GM19397 (cell line): ENCODE measurements around the gene GRK3.

ENCODE experiments used
- ATAC-seq: cut with Tn5 transposase; IDR thresholded peaks from one replicate; pipeline ENCODE4 v1.9.1; 2021; ENCODE audit warnings: mild to moderate bottlenecking, moderate library complexity; ENCODE audit not compliant: unreplicated experiment

Gene GRK3

GRCh38 chr22:25656724-25657123, 92.2 kb downstream of the GRK3 start:
- peak; percentile 79 for ATAC-seq

- no peak for ATAC-seq
Observed at GRCh38 chr22:25658633-25659032, 94.2 kb downstream of the GRK3 start.

GRCh38 chr22:25659413-25659812, 94.9 kb downstream of the GRK3 start:
- ATAC-seq = no peak

- no peak for ATAC-seq
Observed at GRCh38 chr22:25660336-25660735, 95.9 kb downstream of the GRK3 start.

- no peak for ATAC-seq
Observed at GRCh38 chr22:25661073-25661472, 96.6 kb downstream of the GRK3 start.

GRCh38 chr22:25663654-25664053, 99.2 kb downstream of the GRK3 start:
- ATAC-seq = no peak

- no peak for ATAC-seq
Observed at GRCh38 chr22:25666308-25666707, 101.8 kb downstream of the GRK3 start.

- no peak for ATAC-seq
Observed at GRCh38 chr22:25668437-25668836, 104.0 kb downstream of the GRK3 start.

GRCh38 chr22:25669253-25670069, 105.0 kb downstream of the GRK3 start:
- ATAC-seq = no peak

- no peak for ATAC-seq
Observed at GRCh38 chr22:25670070-25670461, 105.6 kb downstream of the GRK3 start.

GRCh38 chr22:25672289-25673084, 108.0 kb downstream of the GRK3 start:
- no peak for ATAC-seq

GRCh38 chr22:25673713-25674112, 109.2 kb downstream of the GRK3 start:
- no peak for ATAC-seq

- ATAC-seq = no peak
Observed at GRCh38 chr22:25677631-25678030, 113.2 kb downstream of the GRK3 start.

GRCh38 chr22:25680051-25680450, 115.6 kb downstream of the GRK3 start:
- ATAC-seq = no peak

GRCh38 chr22:25680956-25681355, 116.5 kb downstream of the GRK3 start:
- no peak for ATAC-seq

GRCh38 chr22:25682109-25682508, 117.6 kb downstream of the GRK3 start:
- no peak for ATAC-seq

GRCh38 chr22:25688627-25689026, 124.2 kb downstream of the GRK3 start:
- no peak for ATAC-seq

GRCh38 chr22:25689631-25690030, 125.2 kb downstream of the GRK3 start:
- no peak for ATAC-seq

- no peak for ATAC-seq
Observed at GRCh38 chr22:25690798-25691197, 126.3 kb downstream of the GRK3 start.

GRCh38 chr22:25692397-25693267, 128.2 kb downstream of the GRK3 start:
- no peak for ATAC-seq

GRCh38 chr22:25693268-25693565, 128.7 kb downstream of the GRK3 start:
- ATAC-seq = no peak
